Bronchial smooth muscle cell (primary cell): ENCODE data around the gene AKAP7. TPM values are rescaled to one million over a fixed set of nuclear protein-coding genes. Genes with fewer than 3 reads are reported as not detected.

Experiments
- total RNA-seq: library from RNA; depleted of rRNA; stranded (reverse); fragments of >200 nt; gene quantifications from 2 replicates; pipeline ENCODE4 v1.2.1, GENCODE V29; 2014

AKAP7 gene
- 3.8 and 8.5 TPM in 2 replicates for total RNA-seq

GRCh38 chr6:131135244-131136020 lies at the start of gene AKAP7:
TSS of gene AKAP7 (plus strand) at chr6:131135467. CDS start at chr6:131135764, 297 bp downstream.

Other genes starting within 250 kb of the AKAP7 start
- 68.6 and 83.5 TPM in 2 replicates for gene EPB41L2, start 72.2 kb upstream of the AKAP7 start, total RNA-seq